ENCODE data around the gene GALNT10. TPM values are rescaled to one million over a fixed set of nuclear protein-coding genes. Genes with fewer than 3 reads are reported as not detected.

GALNT10 gene
- total and polyA plus RNA-seq, 2 of the 8 experiments (the other 6 are each of a cell fraction or from before 2014, with no cell fraction given), result 4.6 to 15.5 TPM

DNA sequence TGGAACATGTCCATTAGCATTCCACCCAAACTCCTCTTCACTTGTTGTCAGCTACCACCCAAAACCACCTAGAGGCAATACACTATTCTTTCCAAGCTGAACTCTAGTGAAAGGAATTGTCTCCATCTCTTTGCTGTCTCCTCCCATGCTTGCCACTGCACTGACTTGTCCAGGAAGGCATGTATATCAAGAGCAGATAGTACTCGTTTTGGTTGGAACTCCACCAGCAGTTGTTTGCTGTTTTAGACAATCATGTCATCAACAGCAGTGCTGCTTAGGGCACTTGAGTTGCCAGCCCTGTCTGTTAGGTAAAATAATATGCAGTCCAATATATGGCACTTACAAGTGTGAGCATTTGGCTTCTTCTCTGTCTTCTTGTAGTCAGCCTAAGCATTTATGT, 175.3 kb downstream of the GALNT10 start:
- no peak for FAIRE-seq

More for the DNA sequence above, 175.3 kb downstream of the GALNT10 start:
- Histone ChIP-seq H3K9ac (replicated peaks in 1 of 4; ENCODE audit: extremely low read depth in 1 of 4, low read depth in 3 of 4, low read length in 3 of 4) (no peak overlapping the region), H3K27me3 (replicated peaks in 1 of 4; ENCODE audit: control insufficient read depth in 3 of 4, extremely low read depth in 1 of 4, insufficient read depth in 3 of 4, low read length in 3 of 4) (0 out of 7 replicates have a peak, but pooled peaks cover 0 to 2% (median 0%) of the 10 kb centered on the region in 4 experiments), H3K4me1 (replicated peaks in 1 of 4; ENCODE audit: control insufficient read depth in 3 of 4, insufficient read depth in 4 of 4, low read length in 3 of 4) (peaks cover 6 to 11% (median 9%) of the 10 kb centered on the region in 4 experiments; a peak in 6 of 7 replicates), H3K36me3 (ENCODE audit: control insufficient read depth in 2 of 4, insufficient read depth in 4 of 4, low read length in 3 of 4) (no peaks in the 10 kb centered on the region), H4K91ac (replicated peaks; ENCODE audit: insufficient read length, low read length) (no peak overlapping the region), H2BK12ac (ENCODE audit: low read depth, low read length) (no peak overlapping the region), H4K8ac (ENCODE audit: extremely low read depth, insufficient read depth, low read length) (no peak overlapping the region), H3K9me3 (ENCODE audit: insufficient read depth in 2 of 2, low read depth in 1 of 2, low read length in 1 of 2) (no peaks in the 10 kb centered on the region), H4K20me1 (replicated peaks in 1 of 2; ENCODE audit: control insufficient read depth in 1 of 2, insufficient read depth in 2 of 2, low read length in 2 of 2) (no peaks in the 10 kb centered on the region), H4K5ac (ENCODE audit: insufficient read length, low read depth, low read length) (no peak overlapping the region), H2BK20ac (ENCODE audit: low read length) (no peak overlapping the region), H3K79me1 (ENCODE audit: low read depth, low read length) (no peaks in the 10 kb centered on the region), H3K56ac (replicated peaks; ENCODE audit: insufficient read length, low read depth, low read length) (no peak overlapping the region), H3K18ac (ENCODE audit: extremely low read depth, low read length) (no peak overlapping the region), H3K14ac (ENCODE audit: insufficient read length) (no peak overlapping the region), H2BK15ac (ENCODE audit: low read length) (no peak overlapping the region), H3K4ac (replicated peaks; ENCODE audit: insufficient read length, low read depth, low read length) (no peak overlapping the region), H2AK5ac (ENCODE audit: low read depth, low read length) (no peak overlapping the region), H3K23me2 (ENCODE audit: low read depth, low read length) (no peaks in the 10 kb centered on the region), H3K23ac (ENCODE audit: insufficient read length) (no peak overlapping the region), H3K4me2 (ENCODE audit: insufficient read depth in 1 of 2, low read depth in 2 of 2, low read length in 2 of 2) (no peak overlapping the region), H2BK5ac (ENCODE audit: low read depth, low read length) (no peak overlapping the region), H3K4me3 (ENCODE audit: extremely low read depth in 1 of 4, insufficient read depth in 2 of 4, low read depth in 3 of 4, low read length in 4 of 4) (no peak overlapping the region), H3K27ac (ENCODE audit: low read depth, low read length) (no peak overlapping the region), H3K79me2 (ENCODE audit: control insufficient read depth in 1 of 2, insufficient read depth in 2 of 2, low read length in 2 of 2) (no peaks in the 10 kb centered on the region), H2AFZ (ENCODE audit: low read length) (no peak overlapping the region), H2BK120ac (replicated peaks; ENCODE audit: low read depth, low read length) (no peak overlapping the region)
- 67% methylated on average over 1 of the region's 1 CpG; no CpG with 5 or more reads in 1 of the 2 experiments for WGBS, 2 experiments (ENCODE audit: extremely low coverage in 1 of 2, insufficient coverage in 1 of 2, insufficient read length in 1 of 2, insufficient replicate concordance in 2 of 2, low coverage in 1 of 2, low lambda C conversion rate in 2 of 2, missing lambda C conversion rate in 1 of 2)
- TF ChIP-seq CHD2 (IDR thresholded peaks at IDR 0.05; ENCODE audit: low read length) (no peak), BACH1 (IDR thresholded peaks at IDR 0.05; ENCODE audit: low read length) (no peak)
- TF ChIP-seq, protein P1, sequence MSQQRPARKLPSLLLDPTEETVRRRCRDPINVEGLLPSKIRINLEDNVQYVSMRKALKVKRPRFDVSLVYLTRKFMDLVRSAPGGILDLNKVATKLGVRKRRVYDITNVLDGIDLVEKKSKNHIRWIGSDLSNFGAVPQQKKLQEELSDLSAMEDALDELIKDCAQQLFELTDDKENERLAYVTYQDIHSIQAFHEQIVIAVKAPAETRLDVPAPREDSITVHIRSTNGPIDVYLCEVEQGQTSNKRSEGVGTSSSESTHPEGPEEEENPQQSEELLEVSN (IDR thresholded peaks at IDR 0.05), result no peak
- ChIA-PET POLR2A (ENCODE audit: partially characterized antibody) (interaction anchor here (1.7 kb wide), 1 partner anchor 17 kb away, joined by 4 read pairs; no protein-coding TSS in a partner anchor), CTCF (ENCODE audit: partially characterized antibody) (interaction anchor here (0.8 kb wide), 1 partner anchor 38 kb away, joined by 4 read pairs; no protein-coding TSS in a partner anchor)
- no peak for DNase-seq (ENCODE audit: low read depth in 1 of 2, low spot score in 2 of 2)
